Activated CD8-positive, alpha-beta memory T cell treated with anti-CD3 and anti-CD28 coated beads, Interleukin-2, amount 50 U/mL, for 1 hour (primary cell): ENCODE results near the gene ZNF470.
A peak's percentile ranks its signal among the peaks of the same experiment; 100 is the strongest.

Source experiments
- DNase-seq: peaks from one replicate; pipeline ENCODE4 v3.0.0-alpha.2; 2020; ENCODE audit errors: extremely low read depth

Gene ZNF470

GRCh38 chr19:56567274-56568120 lies at the start of gene ZNF470:
ZNF470 (plus strand) TSS chr19:56567468; CDS start chr19:56570312, 2,844 bp downstream.
- peak; percentile 73 for DNase-seq

DNA sequence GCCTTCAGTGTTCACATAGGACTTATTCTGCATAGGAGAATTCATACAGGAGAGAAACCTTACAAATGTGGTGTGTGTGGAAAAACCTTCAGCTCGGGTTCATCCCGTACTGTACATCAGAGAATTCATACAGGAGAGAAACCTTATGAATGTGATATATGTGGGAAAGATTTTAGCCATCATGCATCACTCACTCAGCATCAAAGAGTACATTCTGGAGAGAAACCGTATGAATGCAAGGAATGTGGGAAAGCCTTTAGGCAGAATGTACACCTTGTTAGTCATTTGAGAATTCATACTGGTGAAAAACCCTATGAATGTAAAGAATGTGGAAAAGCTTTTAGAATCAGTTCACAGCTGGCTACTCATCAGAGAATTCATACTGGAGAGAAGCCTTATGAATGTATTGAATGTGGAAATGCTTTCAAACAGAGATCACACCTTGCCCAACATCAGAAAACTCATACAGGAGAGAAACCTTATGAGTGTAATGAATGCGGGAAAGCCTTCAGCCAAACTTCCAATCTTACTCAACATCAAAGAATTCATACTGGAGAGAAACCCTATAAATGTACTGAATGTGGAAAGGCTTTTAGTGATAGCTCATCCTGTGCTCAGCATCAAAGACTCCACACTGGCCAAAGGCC lies 41.9 kb upstream of the ZNF470 start:
- DNase-seq, result no peak

DNA sequence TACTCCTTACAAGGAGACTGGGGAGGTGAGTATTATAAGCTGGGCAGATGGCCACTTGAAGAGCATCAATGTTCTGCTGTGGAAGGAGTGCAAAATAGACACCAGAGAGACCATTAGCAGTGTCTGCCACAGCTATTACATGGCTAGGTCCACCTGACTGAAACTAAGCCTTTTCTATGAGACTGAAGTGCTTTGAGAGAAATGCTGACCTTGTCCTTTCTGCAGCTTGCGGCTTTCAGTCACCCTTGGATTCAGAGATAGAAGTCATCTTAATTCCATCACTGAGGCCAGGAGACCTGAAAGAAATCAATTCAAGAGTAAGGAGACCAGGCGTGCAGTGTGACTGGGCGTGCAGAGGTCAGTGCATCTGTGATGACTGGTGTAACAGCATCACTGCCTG lies 29.8 kb upstream of the ZNF470 start:
- DNase-seq, result no peak

DNA sequence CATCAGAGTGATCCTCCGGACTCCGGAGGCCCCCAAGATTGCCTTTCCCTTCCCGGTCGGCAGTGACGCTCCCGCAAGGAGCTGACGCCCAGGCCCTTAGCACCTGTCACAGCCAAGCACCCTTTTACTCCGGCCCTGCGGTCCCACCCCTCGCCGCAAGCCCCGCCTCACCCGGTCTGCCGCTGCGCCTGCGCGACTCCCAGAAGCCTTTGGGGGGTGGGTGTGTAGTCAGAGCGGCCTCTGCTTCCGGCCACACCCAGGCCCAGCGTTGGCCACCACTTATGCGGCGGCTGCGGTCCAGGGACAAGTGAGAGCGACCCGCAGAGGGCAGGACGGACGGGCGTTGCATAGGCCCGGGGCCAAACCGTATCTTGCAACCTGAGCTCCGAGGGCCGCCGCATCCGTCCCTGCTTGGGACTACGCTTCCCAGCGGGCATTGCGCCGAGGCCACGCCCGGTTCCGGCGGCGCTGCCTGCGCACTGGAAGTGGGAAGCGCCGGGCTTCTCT lies 29.0 kb upstream of the ZNF470 start:
- DNase-seq, result peak; percentile 73

DNA sequence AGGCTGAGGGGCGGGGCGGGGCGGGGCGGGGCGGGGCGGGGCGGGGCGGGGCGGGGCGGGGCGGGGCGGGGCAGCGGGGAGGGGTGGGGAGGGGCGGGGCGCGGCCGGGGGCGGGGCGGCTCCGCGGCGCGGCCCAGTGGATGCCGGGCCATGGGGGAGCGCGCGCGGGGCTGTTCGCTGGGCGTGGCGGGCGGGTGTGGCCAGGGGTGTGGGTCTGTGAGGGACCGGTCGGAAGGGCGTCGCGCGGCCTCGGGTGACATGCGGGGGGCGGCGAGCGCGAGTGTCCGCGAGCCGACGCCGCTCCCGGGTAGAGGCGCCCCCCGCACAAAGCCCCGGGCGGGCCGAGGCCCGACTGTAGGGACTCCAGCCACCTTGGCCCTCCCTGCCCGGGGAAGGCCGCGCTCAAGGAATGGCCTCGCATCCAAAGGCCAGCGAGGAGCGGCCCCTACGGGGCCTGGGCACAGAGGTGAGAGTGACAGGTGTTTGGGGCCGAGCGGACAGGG lies 28.5 kb upstream of the ZNF470 start, which contains the start of gene ZFP28:
ZFP28 (plus strand) TSS at position 188 of the 503 bp plus-strand sequence; CDS start at position 259, 71 bp downstream.
- peak; percentile 34 for DNase-seq

DNA sequence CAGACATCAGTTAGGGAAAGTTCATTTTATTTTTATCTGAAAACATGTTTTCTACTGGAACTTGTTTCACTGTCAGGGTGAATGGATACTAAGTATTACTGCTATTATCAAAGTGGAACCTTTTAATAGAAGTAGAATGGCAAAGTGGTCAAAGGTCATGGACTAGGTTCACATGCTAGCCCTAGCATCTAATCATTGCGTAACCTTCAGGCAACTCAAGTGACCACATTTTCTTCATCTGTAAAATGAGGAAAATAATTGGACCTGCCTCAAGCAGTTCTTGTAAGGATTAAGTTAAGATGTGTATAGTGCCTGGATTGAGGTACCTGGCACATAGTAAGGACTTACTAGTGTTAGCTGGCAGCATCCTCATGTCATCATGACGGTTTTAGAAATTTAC lies 23.5 kb upstream of the ZNF470 start:
- DNase-seq, result no peak

DNA sequence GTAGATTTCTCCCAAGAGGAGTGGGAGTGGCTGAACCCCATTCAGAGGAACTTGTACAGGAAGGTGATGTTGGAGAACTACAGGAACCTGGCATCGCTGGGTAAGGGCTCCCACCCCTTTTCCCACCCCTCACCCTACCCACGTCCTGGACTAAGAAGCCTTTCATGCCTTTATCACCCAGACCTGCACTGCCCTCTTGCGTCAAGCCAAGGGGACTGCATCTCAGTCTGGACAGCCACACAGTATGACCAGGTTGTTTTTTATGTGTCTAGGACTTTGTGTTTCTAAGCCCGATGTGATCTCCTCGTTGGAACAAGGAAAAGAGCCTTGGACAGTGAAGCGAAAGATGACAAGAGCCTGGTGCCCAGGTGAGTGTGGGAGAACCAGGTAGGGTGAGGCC lies 19.7 kb upstream of the ZNF470 start:
- no peak for DNase-seq

GRCh38 chr19:56554272-56554869 lies 12.9 kb upstream of the ZNF470 start:
- no peak for DNase-seq

DNA sequence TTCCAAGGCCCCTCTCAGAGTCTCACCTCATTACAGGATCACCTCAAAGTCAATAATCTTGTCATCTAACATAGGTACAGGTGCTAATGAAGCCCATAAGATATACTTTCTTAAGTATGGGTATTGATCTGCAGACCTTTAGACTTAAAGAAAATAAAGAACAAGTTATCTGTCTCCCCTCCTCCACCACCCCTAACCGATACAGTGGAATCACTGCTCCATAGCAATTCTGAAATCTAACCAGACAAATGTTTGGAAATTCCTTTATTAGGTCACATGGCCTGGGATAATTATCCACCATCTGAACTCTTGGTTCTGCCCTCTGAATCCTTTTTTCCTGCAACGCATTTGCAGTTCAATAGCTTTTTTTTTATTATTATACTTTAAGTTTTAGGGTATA lies 4.5 kb upstream of the ZNF470 start:
- no peak for DNase-seq

GRCh38 chr19:56566904-56567273 lies 379 bp upstream of the ZNF470 start:
- peak; percentile 0 for DNase-seq

DNA sequence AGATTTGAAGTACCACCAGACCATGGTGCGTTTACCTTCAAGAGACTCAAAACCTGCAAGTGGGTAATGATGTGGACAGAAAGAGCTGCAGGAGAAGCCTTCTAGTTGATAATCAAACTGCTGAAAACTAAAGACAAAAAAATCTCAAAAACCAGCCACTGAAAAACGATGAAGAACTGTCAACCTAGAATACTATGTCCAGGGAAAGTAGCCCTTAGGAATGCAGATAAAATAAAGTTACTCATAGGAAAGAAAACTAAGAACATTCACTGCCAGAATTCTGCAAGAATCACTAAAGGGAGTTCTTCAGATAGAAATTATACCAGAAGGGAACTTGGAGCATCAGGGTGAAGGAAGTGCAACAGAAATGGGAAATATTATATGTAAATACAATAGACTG lies 5.3 kb downstream of the ZNF470 start:
- DNase-seq, result no peak

DNA sequence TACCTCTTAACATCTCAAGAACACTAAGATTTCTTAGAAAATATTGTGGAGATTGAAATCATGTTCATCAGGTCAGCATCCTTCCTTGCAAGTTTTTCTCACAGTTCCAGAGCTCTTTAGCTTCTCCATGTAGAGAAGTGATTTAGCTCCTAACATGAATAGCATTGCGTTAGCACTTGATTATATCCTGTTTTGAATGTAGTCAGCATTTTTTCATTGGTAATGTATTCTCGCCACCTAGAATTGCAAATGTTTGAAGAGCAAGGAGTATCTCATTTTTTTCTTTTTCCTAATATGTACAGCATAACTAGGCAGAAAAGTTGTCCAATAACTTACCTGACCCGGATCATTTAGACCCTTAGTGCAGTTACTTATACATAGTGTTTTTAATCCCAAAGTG lies 6.6 kb downstream of the ZNF470 start:
- no peak for DNase-seq

DNA sequence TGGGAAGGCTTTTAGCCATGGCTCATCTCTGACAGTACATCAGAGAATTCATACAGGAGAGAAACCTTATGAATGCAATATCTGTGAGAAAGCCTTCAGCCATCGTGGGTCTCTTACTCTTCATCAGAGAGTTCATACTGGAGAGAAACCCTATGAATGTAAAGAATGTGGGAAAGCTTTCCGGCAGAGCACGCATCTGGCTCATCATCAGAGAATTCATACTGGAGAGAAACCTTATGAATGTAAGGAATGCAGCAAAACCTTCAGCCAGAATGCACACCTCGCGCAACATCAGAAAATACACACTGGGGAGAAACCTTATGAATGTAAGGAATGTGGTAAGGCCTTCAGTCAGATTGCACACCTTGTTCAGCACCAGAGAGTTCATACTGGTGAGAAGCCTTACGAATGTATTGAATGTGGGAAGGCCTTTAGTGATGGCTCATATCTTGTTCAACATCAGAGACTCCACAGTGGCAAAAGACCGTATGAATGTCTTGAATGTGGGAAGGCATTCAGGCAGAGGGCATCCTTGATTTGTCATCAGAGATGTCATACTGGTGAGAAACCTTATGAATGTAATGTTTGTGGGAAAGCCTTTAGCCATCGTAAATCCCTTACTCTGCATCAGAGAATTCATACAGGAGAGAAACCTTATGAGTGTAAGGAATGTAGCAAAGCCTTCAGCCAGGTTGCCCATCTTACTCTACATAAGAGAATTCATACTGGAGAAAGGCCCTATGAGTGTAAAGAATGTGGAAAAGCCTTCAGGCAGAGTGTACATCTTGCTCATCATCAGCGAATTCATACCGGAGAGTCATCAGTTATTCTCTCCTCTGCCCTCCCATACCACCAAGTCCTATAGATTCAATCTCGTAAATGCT lies 10.7 kb downstream of the ZNF470 start:
- DNase-seq, result no peak

GRCh38 chr19:56594446-56594782 lies 27.1 kb downstream of the ZNF470 start:
- no peak for DNase-seq

DNA sequence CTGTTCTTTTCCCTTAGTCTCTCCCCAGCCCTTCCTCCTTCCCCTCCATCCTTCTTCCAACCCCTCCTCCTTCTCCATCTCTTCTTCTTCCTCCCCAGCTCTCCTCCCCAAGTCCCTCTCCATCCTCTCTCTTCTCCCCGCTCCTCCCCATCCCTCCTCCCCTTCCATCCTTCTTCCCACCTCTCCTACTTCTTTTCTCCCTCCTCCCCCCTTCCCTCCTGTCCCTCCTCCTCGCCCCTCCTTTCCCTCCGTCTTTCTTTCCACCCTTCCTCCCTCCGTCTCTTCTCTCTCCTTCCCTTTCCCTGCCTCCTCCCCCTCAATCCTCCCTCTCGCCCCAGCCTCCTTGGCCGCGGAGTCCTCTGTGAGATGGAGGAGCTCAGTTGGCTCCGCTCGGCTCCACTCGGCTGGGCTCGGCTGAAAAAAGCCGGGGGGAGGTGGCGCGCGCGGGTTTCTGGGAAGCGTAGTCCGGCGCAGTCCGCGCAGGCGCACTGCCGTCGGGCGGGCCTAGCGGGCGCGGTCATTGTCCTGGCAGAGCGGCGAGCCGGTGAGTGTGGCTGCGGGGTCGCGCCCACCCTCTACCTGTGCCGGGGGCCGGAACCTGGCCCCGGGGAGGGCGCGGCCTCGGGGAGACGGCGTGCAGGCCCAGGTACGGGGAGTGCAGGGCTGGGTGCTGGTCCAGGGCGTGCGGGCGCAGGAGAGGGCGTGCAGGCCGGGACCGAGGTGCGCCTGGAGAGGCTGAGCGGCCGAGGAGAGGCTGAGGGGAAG lies 27.7 kb downstream of the ZNF470 start, which contains the start of gene ZNF71:
ZNF71 (plus strand) TSS at position 520 of the 765 bp plus-strand sequence. CDS start 6,257 bp downstream, outside the sequence.
- peak; percentile 50 for DNase-seq

DNA sequence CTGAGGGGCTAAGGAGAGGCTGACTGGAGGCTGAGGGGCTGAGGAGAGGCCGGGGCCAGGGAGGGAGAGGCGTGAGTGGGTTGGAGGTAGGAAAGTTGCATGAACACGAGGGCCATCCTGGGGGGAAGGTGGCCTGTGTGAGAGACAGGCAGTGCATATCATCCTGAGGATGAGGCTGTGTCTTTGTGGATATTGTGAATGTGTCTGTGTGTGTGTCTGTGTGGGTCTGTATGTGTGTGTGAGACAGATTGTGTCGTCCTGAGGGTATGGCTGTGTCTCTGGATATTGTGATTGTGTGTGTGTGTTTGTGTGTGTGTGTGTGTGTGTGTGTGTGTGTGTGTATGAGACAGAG lies 28.3 kb downstream of the ZNF470 start:
- DNase-seq, result no peak

DNA sequence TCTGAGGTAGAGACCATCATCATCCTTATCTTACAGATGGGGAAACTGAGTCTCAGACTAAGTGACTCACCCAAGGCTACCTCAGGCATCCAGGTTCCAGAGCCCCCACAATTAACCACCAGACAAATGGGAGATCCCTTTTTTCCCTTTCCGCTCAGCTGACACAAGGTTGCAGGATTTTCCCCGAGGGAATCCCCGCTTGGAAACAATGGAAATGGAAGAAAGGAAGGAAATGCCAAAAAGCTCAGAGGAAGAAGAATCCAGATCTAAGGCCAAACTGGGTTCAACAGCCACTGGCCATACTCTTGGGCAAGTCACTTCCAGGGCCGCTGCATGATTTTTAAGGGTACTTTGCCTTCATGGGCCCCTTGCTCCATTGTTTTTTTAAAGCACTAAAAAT lies 29.4 kb downstream of the ZNF470 start:
- DNase-seq, result no peak

DNA sequence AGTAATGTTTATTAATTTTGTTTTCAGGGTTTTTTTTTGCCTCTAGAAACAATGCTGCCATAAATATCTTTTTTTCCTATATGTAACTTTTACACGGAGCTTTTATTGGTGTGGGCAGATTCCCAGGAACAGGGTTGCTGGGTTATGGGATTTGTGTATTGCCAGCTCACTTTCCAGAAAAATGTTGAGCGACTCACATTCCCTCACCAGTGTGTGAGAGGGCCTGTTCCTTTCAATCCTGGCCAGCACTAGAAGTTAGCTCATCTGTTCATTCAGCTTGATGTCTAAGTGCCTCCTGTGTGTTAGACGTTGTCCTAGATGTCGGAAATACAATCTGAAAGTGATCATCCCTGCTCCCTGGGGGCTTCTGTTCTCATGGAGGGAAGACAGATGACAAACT lies 30.4 kb downstream of the ZNF470 start:
- DNase-seq, result no peak

- DNase-seq, result no peak
These were observed 34.1 kb downstream of the ZNF470 start for GRCh38 chr19:56601375-56601774.

DNA sequence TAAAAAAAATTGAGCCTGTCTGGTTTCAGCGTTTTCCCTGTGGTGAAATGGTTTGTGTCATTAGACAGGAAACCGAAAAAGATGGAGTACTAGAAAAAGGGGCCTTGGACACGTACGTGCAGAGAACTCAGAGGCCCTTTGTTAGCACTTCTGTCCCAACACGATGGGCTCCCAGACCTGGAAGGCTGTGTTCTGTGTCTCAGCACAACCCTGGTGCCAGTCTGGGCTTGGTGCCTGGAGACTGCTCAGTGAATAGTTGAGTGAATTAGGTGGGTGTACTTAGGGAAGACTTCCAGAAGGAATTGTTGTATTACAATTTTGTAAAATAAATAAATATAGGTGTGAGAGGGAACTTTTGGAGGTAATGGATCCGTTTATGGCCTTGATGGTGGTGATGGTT lies 36.6 kb downstream of the ZNF470 start:
- no peak for DNase-seq
